Upper lobe of right lung (tissue), 1 donor: ENCODE measurements around the gene MYH7B. TPM values are rescaled to one million over a fixed set of nuclear protein-coding genes. Genes with fewer than 3 reads are reported as not detected.

Source experiments
- ATAC-seq: fragments of 200-7000 bp; cut with Tn5 transposase; one replicate; pipeline ENCODE4 v1.9.1; 2020; ENCODE audit warnings: mild to moderate bottlenecking, moderate library complexity
- DNase-seq: peaks from one replicate; pipeline ENCODE4 v3.0.0-alpha.2; 2020
- H3K27ac ChIP-seq: fragments of 200-600 bp; one replicate; pipeline ENCODE4 v1.8.0; 2022
- H3K27me3 ChIP-seq: fragments of 200-600 bp; one replicate; pipeline ENCODE4 v1.8.0; 2022; ENCODE audit warnings: mild to moderate bottlenecking
- H3K36me3 ChIP-seq: fragments of 200-600 bp; one replicate; pipeline ENCODE4 v1.8.0; 2022
- H3K4me1 ChIP-seq: fragments of 200-600 bp; one replicate; pipeline ENCODE4 v1.8.0; 2022
- H3K4me3 ChIP-seq: fragments of 200-600 bp; one replicate; pipeline ENCODE4 v1.8.0; 2022; ENCODE audit warnings: mild to moderate bottlenecking
- H3K9me3 ChIP-seq: fragments of 200-600 bp; one replicate; pipeline ENCODE4 v1.8.0; 2022
- intact Hi-C: fragments of 100-400 bp; cut with DNase I; formaldehyde crosslinking; loops from one replicate; pipeline ENCODE4 v1.11.0; 2022
- total RNA-seq: library from RNA; stranded (reverse); fragmentation: NEBNext Ultra II Directional; extraction: Animal tissue kit (Norgen Biotek cat#: 25700); gene quantifications from one replicate; pipeline ENCODE4 v1.2.1, GENCODE V29; 2021
- TF ChIP-seq, protein P1 (sequence below): fragments of 200-600 bp; IDR thresholded peaks from one replicate; pipeline ENCODE4 v1.8.0; 2022; ENCODE audit warnings: antibody characterized with exemption
- donor health status: DM: no; HTN: yes; CAD: no; lungs with severe emphysema.

Gene MYH7B
- total RNA-seq, 1 donor from 2014 or later = 1.8 TPM

DNA sequence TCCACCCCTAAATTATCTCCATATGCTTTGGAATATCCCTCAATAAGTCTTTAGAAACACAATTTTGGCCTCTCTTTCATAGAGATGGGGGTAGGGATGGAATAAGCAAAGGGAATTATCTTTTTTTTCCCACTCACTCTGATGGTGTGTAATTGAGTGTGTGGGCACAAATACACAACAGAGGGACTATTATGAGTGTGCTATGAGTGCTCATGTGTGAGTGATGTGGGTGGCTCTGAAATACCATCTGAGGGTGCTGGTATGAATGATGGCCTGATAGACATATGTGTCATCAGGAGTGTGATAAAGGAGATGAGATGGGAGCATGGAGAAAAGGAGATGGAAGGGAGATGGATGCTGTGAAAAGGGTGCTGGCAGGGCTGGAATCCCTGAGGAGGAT lies 35.6 kb upstream of the MYH7B start:
- intact Hi-C loops = no loop called here
- ATAC-seq = no peak
- Histone ChIP-seq H3K4me1 (peaks cover 8% of the 10 kb centered on the region), H3K4me3 (no peak overlapping the region), H3K27me3 (no peaks in the 10 kb centered on the region), H3K9me3 (no peaks in the 10 kb centered on the region), H3K27ac (no peak overlapping the region), H3K36me3 (peaks cover 80% of the 10 kb centered on the region)
- DNase-seq = no peak
- TF ChIP-seq, protein P1, sequence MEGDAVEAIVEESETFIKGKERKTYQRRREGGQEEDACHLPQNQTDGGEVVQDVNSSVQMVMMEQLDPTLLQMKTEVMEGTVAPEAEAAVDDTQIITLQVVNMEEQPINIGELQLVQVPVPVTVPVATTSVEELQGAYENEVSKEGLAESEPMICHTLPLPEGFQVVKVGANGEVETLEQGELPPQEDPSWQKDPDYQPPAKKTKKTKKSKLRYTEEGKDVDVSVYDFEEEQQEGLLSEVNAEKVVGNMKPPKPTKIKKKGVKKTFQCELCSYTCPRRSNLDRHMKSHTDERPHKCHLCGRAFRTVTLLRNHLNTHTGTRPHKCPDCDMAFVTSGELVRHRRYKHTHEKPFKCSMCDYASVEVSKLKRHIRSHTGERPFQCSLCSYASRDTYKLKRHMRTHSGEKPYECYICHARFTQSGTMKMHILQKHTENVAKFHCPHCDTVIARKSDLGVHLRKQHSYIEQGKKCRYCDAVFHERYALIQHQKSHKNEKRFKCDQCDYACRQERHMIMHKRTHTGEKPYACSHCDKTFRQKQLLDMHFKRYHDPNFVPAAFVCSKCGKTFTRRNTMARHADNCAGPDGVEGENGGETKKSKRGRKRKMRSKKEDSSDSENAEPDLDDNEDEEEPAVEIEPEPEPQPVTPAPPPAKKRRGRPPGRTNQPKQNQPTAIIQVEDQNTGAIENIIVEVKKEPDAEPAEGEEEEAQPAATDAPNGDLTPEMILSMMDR = no peak

DNA sequence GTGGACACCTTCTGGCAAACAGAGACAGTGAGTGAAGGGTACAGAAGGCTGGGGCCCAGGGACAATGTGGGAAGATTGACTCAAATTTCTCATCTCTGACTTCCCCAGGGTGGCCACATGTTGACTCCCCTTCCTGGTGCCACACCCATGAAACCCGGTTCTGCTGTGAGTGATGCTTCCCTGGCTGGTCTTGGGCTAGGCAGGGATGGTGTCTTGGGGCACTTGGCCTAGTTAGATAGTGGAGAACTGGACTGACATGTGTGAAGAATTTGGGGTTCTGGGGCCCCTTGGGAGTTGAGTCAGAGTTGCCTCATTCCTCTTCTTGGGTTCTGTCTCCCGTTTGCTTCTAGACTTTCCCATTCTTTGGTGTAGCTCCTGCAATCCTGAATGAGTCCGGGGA lies 34.2 kb upstream of the MYH7B start:
- H3K4me1 ChIP-seq = peaks cover 8% of the 10 kb centered on the region
- intact Hi-C loops = no loop called here
- H3K36me3 ChIP-seq = peaks cover 85% of the 10 kb centered on the region
- H3K4me3 ChIP-seq = no peak overlapping the region
- ATAC-seq = no peak
- no peak for DNase-seq
- H3K27ac ChIP-seq = peak overlapping the region; percentile 75
- no peaks in the 10 kb centered on the region for H3K27me3 ChIP-seq
- H3K9me3 ChIP-seq = no peaks in the 10 kb centered on the region
- TF ChIP-seq, protein P1 = no peak

DNA sequence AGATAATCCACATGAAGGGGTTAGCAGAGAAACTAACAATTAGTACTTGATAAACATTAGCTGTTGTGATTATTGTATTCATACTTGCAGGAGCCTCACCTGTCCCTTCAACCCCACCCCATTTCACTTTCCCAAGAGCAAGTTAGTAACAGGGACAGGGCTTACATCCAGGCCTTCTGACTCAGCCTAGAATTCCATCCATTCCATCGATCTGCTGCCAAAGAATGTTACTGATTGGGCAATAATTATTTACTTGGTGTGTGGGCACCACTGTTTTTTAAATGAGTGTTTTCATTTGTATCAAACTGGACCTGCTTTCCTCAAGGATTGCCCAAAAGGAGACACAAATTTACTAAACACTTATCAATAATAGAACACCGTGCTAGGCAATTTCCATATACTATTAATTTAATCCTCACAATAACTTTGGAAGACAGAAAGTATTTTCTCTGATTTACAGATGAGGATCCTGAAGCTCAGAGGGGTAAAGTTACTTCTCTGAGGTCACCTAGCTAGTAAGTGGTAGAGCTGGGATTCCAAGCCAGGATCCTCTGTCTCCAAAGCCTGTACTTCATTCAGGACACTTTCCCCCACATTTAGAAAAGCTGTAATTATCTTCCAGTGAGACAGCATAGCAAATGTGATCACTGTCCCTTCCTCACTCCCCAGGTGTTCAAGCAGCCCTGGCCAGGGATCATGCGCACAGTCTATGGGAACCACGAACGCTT lies 32.9 kb upstream of the MYH7B start:
- Histone ChIP-seq H3K27me3 (no peaks in the 10 kb centered on the region), H3K27ac (peak overlapping the region; percentile 75), H3K36me3 (peaks cover 91% of the 10 kb centered on the region), H3K4me3 (no peak overlapping the region), H3K9me3 (no peaks in the 10 kb centered on the region), H3K4me1 (peaks cover 8% of the 10 kb centered on the region)
- DNase-seq (no peak), ATAC-seq (peak; percentile 80)
- TF ChIP-seq, protein P1 = no peak
- intact Hi-C loops = no loop called here

GRCh38 chr20:34923414-34923813 lies 32.3 kb upstream of the MYH7B start:
- H3K27ac ChIP-seq = peak overlapping the region; percentile 75
- H3K4me3 ChIP-seq = no peak overlapping the region
- DNase-seq (no peak), ATAC-seq (no peak)
- no peaks in the 10 kb centered on the region for H3K9me3 ChIP-seq
- no peaks in the 10 kb centered on the region for H3K27me3 ChIP-seq
- TF ChIP-seq, protein P1 = no peak
- intact Hi-C loops = no loop called here
- peaks cover 8% of the 10 kb centered on the region for H3K4me1 ChIP-seq
- peaks cover 95% of the 10 kb centered on the region for H3K36me3 ChIP-seq

GRCh38 chr20:34925341-34925740 lies 30.3 kb upstream of the MYH7B start:
- Histone ChIP-seq H3K27me3 (no peaks in the 10 kb centered on the region), H3K4me1 (peaks cover 8% of the 10 kb centered on the region), H3K9me3 (no peaks in the 10 kb centered on the region), H3K27ac (no peak overlapping the region), H3K36me3 (peaks cover 94% of the 10 kb centered on the region), H3K4me3 (no peak overlapping the region)
- TF ChIP-seq, protein P1 = no peak
- DNase-seq (no peak), ATAC-seq (no peak)
- intact Hi-C loops = no loop called here
